OCI-LY3 (cell line): ENCODE data around the gene DPP10.

ENCODE experiments used
- H2AFZ ChIP-seq: fragments of 200-600, 300-600 bp; shearing (Covaris generic); 2 replicates; pipeline ENCODE4 v1.6.0; 2014; ENCODE audit warnings: antibody characterized with exemption, low read depth, low read length
- H3K27ac ChIP-seq: fragments of 200-600, 300-600 bp; sonication (generic); 2 replicates; pipeline ENCODE4 v1.5.1; 2014; ENCODE audit warnings: mild to moderate bottlenecking, low read length, moderate library complexity, mixed read lengths
- H3K27me3 ChIP-seq: fragments of 200-600, 300-600 bp; sonication (generic); 2 replicates; pipeline ENCODE4 v1.6.1; 2014; ENCODE audit warnings: low read depth, low read length, mixed read lengths
- H3K36me3 ChIP-seq: fragments of 200-600, 300-600 bp; sonication (generic); replicated peaks from 2 replicates; pipeline ENCODE3; 2014; ENCODE audit warnings: low read depth, low read length, mixed read lengths
- H3K4me1 ChIP-seq: fragments of 300-600, 200-600 bp; sonication (generic); 2 replicates; pipeline ENCODE4 v1.6.1; 2014; ENCODE audit warnings: low read length, mixed read lengths
- H3K4me2 ChIP-seq: fragments of 200-600, 300-600 bp; sonication (generic); 2 replicates; pipeline ENCODE4 v1.6.1; 2014; ENCODE audit warnings: low read length, mixed read lengths
- H3K4me3 ChIP-seq: fragments of 300-600, 200-600 bp; sonication (generic); 2 replicates; pipeline ENCODE4 v1.5.1; 2014; ENCODE audit warnings: antibody characterized with exemption, mild to moderate bottlenecking, low read length, moderate library complexity
- H3K79me2 ChIP-seq: fragments of 300-600, 200-600 bp; shearing (Covaris generic); 2 replicates; pipeline ENCODE4 v1.6.1; 2014; ENCODE audit warnings: mild to moderate bottlenecking, low read length, mixed read lengths
- H3K9ac ChIP-seq: fragments of 300-600, 200-600 bp; shearing (Covaris generic); 2 replicates; pipeline ENCODE4 v1.6.0; 2014; ENCODE audit warnings: mild to moderate bottlenecking, low read length, moderate library complexity
- H3K9me3 ChIP-seq: fragments of 200-600, 300-600 bp; shearing (Covaris generic); 2 replicates; pipeline ENCODE4 v1.6.1; 2014; ENCODE audit warnings: low read length, mixed read lengths; ENCODE audit not compliant: insufficient read depth
- H4K20me1 ChIP-seq: fragments of 200-600, 300-600 bp; sonication (generic); 2 replicates; pipeline ENCODE4 v1.6.1; 2016; ENCODE audit warnings: low read length, mixed read lengths; ENCODE audit not compliant: insufficient read depth
- EZH2phosphoT487 ChIP-seq: fragments of 200-600 bp; shearing (Covaris generic); IDR thresholded peaks from 2 replicates; pipeline ENCODE4 v1.6.1; 2018; ENCODE audit warnings: antibody characterized with exemption, mixed run types, low read depth
- TF ChIP-seq, protein P1 (sequence below): fragments of 200-600, 300-600 bp; sonication (generic); IDR thresholded peaks from 2 replicates; pipeline ENCODE4 v1.5.1; 2014; ENCODE audit warnings: antibody characterized with exemption, low read length, low read depth

Gene DPP10

DNA sequence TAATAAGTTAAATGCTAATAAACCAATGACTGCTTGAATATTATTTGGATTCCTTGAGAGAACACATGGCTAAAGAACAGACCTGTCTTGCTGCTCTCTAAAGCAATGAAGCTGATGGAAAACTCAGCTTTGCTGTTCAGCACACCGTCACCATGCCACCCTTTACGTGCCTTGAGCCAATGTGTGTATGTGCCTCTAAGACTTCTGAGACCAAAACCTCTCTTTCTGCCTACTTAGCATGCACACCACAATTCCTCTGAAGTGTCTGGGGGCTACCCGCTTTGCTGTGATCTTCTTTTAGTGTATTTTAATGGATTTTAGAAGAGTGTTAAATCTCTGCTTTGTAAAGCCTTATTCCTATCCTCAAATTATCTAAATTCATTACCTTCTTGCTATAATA is 345.0 kb downstream of the DPP10 start:
- Histone ChIP-seq H3K27me3 (no peaks in the 10 kb centered on the region), H3K27ac (no peak overlapping the region), H2AFZ (no peak overlapping the region), H3K4me1 (peaks cover 3% of the 10 kb centered on the region; the same call in 1 of the 2 replicates), H3K36me3 (no peaks in the 10 kb centered on the region), H4K20me1 (no peaks in the 10 kb centered on the region), H3K9me3 (no peaks in the 10 kb centered on the region), H3K9ac (no peak overlapping the region), H3K4me2 (no peak overlapping the region), H3K4me3 (no peak overlapping the region), H3K79me2 (no peaks in the 10 kb centered on the region)
- TF ChIP-seq EZH2phosphoT487, result no peak
- TF ChIP-seq, protein P1, sequence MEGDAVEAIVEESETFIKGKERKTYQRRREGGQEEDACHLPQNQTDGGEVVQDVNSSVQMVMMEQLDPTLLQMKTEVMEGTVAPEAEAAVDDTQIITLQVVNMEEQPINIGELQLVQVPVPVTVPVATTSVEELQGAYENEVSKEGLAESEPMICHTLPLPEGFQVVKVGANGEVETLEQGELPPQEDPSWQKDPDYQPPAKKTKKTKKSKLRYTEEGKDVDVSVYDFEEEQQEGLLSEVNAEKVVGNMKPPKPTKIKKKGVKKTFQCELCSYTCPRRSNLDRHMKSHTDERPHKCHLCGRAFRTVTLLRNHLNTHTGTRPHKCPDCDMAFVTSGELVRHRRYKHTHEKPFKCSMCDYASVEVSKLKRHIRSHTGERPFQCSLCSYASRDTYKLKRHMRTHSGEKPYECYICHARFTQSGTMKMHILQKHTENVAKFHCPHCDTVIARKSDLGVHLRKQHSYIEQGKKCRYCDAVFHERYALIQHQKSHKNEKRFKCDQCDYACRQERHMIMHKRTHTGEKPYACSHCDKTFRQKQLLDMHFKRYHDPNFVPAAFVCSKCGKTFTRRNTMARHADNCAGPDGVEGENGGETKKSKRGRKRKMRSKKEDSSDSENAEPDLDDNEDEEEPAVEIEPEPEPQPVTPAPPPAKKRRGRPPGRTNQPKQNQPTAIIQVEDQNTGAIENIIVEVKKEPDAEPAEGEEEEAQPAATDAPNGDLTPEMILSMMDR, result no peak

DNA sequence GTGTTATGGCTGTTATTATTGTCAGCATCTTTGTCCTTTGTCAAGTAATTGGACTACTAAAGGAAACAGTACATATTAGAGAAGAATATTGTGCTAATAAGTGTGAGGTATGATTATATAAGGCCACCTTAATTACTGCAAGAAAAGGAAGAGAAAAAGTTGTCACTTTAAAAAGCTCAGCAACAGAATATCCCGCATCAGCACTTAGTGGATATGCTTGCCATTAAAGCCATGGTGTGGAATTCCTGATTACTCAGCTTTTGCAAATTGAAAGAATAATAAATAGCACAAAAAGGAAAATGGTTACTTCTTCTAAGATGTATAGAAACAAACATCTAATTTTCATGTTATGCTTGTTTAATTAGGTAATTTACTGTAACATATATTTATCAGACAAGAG is 347.5 kb downstream of the DPP10 start:
- Histone ChIP-seq H3K9me3 (no peaks in the 10 kb centered on the region), H3K4me1 (peaks cover 3% of the 10 kb centered on the region; the same call in 1 of the 2 replicates), H2AFZ (no peak overlapping the region), H3K27ac (no peak overlapping the region), H3K9ac (no peak overlapping the region), H3K4me2 (no peak overlapping the region), H3K36me3 (no peaks in the 10 kb centered on the region), H3K27me3 (no peaks in the 10 kb centered on the region), H3K4me3 (no peak overlapping the region), H4K20me1 (no peaks in the 10 kb centered on the region), H3K79me2 (no peaks in the 10 kb centered on the region)
- TF ChIP-seq EZH2phosphoT487, result no peak
- TF ChIP-seq, protein P1, result no peak

DNA sequence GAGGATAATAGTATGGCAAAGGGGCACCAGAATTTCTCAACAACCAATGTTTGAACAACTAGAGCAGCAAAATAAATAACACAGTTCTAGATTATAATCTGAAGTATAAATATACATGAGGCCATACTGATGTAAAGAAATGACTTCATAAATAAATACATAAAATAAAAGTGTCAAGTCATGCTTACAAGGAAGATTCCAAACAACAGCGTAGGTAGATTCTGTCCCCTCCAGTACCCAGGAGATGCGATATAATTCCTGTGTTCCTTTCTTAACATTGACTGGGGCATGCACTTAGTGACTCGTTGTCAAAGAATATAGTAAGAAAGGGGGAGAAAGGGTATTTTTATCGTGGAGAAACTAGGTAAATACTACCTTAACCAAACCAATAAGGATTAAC is 355.1 kb downstream of the DPP10 start:
- no peak for TF ChIP-seq EZH2phosphoT487
- TF ChIP-seq, protein P1, result no peak
- Histone ChIP-seq H3K4me3 (no peak overlapping the region), H2AFZ (no peak overlapping the region), H4K20me1 (no peaks in the 10 kb centered on the region), H3K4me2 (no peak overlapping the region), H3K36me3 (no peaks in the 10 kb centered on the region), H3K27me3 (no peaks in the 10 kb centered on the region), H3K9me3 (no peaks in the 10 kb centered on the region), H3K79me2 (no peaks in the 10 kb centered on the region), H3K4me1 (no peaks in the 10 kb centered on the region), H3K27ac (no peak overlapping the region), H3K9ac (no peak overlapping the region)

DNA sequence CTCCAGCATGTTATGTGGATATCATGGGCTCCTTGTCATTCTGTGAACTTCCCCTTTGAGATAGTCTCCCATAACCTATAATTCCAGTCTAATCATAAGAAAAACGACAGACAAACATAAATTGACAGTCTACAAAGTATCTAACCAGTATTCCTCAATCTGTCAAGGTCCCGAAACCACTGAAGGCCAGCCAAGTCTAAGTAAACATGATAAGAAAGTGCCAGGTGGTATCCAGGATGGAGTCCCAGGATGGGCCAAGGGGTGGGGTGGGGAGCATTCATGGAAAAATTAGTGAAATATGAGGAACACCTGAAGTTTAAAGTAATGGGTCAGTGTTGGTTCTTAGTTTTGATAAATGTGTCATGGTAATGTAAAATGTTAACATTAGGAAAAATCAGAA is 355.5 kb downstream of the DPP10 start:
- Histone ChIP-seq H3K79me2 (no peaks in the 10 kb centered on the region), H4K20me1 (no peaks in the 10 kb centered on the region), H3K36me3 (no peaks in the 10 kb centered on the region), H2AFZ (no peak overlapping the region), H3K9me3 (no peaks in the 10 kb centered on the region), H3K4me2 (no peak overlapping the region), H3K27ac (no peak overlapping the region), H3K9ac (no peak overlapping the region), H3K27me3 (no peaks in the 10 kb centered on the region), H3K4me3 (no peak overlapping the region), H3K4me1 (no peaks in the 10 kb centered on the region)
- TF ChIP-seq, protein P1, result no peak
- TF ChIP-seq EZH2phosphoT487, result no peak
